Stimulated activated CD8-positive, alpha-beta memory T cell treated with anti-CD3 and anti-CD28 coated beads, Interleukin-4, amount 100 ng/mL, for 48 hours (primary cell): ENCODE results near the gene ANKRD13C.
A peak's percentile ranks its signal among the peaks of the same experiment; 100 is the strongest.
"Not testable (repeated sequence)": the region's sequence is repeated elsewhere in the genome, so short reads cannot be mapped to it uniquely, and the experiment has no call there.

Experiments
- DNase-seq: peaks from one replicate; pipeline ENCODE4 v3.0.0-alpha.2; 2020

ANKRD13C gene, protein sequence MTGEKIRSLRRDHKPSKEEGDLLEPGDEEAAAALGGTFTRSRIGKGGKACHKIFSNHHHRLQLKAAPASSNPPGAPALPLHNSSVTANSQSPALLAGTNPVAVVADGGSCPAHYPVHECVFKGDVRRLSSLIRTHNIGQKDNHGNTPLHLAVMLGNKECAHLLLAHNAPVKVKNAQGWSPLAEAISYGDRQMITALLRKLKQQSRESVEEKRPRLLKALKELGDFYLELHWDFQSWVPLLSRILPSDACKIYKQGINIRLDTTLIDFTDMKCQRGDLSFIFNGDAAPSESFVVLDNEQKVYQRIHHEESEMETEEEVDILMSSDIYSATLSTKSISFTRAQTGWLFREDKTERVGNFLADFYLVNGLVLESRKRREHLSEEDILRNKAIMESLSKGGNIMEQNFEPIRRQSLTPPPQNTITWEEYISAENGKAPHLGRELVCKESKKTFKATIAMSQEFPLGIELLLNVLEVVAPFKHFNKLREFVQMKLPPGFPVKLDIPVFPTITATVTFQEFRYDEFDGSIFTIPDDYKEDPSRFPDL

DNA sequence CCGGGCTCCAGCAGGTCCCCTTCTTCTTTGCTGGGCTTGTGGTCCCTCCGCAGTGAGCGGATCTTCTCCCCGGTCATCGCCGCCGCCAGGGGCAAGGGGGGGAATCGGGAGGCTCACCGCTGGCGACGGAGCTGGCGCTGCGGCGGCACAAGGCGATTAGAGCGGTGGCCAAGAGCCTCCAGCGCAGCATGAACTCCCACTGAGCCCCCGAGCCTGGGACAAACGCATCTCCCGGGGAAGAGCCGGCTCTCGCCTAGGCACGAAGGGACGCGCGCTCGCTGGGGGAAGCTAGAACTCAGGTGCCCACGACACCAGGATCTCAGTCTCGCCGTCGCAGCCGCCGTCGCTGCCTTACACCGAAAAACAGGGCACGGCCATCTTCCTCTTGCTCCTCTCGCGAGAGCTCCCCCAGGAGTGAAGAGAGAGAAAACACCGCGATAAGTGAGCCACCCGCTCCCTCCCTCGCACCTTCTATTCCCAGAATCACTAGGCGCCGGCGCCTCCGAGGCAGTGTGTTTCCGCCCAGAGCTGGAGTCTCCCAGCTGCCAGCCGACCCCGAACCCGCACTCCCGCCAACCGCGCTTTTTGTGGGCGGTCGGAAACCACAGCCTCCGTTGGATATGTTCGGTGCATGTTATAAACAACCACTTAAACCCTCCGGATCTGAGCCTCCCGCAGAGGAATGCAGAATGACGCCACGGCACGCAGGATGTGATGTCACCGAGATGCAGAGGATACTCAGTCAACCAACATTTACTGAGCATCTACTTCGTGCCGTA is at the start of gene ANKRD13C:
TSS of gene ANKRD13C (minus strand) at position 391 of the 779 bp plus-strand sequence. CDS start at position 77, 314 bp downstream.
- DNase-seq, result peak; percentile 89

DNA sequence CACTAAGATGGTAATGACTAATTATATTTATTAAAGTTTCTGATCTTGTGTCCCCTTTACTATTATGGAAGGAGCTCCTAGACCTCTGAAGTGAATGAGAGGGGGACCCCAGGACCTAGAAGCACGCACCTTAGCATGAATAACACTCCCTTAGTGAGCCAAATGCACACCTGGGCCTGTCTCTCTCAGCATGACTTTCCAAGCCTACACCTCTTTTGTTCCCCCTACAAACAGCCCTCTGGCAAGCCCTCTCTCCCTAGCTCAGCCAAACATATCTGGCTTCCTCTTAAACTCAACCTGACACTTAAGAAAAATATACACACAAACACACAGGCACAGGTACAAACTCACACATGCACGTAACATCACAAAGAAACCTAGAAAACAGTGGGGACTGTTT is 49.2 kb upstream of the ANKRD13C start:
- no peak for DNase-seq

DNA sequence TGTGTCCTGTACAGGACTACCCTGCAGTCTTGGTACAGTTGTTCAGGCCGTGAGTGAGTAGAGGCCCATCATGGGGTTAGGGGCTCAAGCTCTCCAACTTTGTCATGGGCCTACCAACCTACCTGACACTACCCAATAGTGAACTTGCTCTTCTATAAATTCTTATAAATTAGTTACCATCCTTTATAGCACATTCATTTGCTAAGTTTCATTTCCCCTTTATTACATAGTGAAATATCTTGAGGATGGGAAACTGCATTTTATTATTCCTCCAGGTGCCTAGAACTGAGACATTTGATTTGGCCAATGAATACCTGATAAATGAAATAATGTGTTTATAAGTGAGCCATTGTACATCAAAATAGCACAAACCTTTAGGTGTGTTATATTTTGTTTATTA is 47.5 kb upstream of the ANKRD13C start:
- no peak for DNase-seq

DNA sequence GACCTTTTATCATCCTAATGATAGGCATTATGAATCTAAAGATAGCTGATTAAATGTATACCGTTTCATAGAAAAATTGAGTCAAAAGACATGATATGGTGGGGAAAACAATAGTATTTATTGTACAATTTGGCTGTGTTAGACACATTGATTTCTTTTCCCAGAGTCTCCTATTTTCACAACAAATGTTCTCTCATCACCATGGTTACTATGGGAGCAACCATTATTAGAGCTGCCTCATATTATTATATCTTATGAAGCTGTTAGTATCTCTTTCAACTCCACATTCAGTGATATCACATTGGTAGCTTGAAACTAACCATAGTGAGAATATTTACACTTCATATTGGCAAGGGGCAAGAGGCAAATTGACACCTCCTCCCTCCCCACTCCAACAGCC is 45.8 kb upstream of the ANKRD13C start:
- DNase-seq, result no peak

DNA sequence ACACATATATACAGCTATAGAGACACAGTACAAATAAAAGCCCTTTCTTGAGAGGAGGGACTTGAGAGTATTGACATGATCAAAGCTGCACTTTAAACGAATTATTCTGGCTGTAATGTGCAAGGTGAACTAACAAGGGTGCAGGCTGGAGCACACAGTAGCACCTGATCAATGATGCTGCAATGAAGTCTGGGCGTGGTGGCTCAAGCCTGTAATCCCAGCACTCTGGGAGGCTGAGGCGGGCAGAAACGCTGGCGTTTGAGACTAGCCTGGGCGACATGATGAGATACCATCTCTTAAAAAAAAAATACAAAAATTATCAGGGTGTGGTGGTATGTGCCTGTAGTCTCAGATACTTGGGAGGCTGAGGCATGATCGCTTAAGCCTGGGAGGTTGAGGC is 42.5 kb upstream of the ANKRD13C start:
- DNase-seq, result no peak

DNA sequence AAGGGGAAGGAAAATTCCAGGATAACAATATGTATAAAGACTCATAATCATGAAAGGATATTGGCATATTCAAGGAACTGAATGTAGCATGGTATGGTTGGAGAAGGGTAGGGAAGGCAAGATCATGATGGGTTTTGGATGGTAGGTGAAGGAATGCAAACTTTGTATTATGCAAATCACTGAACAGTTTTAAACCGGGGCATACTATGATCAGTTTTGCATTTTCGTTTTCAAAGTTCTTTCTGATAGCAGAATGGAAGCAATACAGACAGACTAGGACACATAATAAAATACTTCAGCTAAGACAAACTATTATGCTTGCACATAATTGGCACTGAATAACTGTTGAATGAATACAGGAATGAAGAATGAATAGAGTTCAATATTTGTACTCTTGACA is 42.1 kb upstream of the ANKRD13C start:
- DNase-seq, result no peak

DNA sequence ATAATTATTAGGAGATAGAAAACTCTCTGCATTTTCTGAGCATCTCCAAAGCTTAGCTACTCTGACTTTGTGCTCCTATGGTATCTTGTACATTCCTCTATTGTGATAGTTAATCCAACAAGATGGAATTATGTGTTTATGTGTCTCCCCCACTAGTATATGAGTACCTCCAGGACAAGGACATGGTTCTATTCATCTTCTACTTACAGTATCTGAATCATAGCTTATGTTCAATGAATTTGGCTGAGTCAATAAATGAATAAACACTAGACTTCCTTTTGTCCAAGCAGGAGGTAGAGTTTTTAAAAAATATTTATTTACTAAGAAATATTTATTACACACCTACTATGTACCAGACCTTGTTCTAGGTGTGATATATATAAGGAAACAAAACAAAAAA is 38.1 kb upstream of the ANKRD13C start:
- no peak for DNase-seq

DNA sequence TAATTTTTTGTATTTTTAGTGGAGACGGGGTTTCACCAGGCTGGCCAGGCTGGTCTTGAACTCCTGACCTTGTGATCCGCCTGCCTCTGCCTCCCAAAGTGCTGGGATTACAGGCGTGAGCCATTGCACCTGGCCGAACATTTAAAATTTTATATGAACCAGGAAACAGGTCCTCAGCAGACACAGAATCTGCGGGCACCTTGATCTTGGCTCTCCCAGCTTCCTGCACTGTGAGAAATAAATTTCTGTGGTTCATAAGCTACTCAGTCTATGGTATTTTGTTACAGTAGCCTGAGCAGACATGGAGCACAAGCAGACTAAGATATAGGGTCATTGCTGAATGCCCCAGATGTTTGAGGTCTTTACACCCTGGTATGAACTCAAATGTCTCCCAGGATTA is 33.0 kb upstream of the ANKRD13C start:
- DNase-seq, result no peak

DNA sequence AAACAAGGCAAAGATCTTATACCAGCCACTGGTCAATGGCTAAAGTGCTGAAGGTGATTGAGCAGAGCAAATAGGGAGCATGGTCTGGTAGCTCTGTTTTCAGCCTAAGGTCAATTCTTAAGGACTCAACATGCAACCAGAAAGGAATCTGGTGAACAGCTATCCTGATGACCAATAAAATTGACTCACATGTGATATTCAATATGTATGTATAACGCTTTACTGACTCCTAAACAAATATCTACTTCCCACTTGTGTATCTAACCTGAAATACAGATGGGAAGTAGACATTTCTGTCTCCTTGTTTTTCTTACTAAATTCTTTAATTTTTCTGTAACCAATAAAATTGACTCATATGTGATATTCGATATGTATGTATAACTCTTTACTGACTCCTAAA is 31.6 kb upstream of the ANKRD13C start:
- DNase-seq, result no peak

DNA sequence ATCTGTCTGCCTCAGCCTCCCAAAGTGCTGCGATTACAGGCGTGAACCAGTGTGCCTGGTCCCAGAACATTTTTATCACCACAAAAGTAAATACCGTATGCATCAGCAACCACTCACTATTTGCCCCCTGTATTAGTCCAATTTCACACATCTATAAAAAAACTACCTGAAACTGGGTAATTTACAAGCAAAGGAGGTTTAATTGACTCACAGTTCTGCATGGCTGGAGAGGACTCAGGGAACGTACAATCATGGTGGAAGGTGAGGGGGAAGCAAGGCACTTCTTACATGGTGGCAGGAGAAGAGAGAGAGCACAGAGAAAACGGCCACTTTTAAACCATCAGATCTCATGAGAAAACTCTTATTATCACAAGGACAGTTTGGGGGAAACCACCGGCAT is 31.0 kb upstream of the ANKRD13C start:
- DNase-seq, result no peak

DNA sequence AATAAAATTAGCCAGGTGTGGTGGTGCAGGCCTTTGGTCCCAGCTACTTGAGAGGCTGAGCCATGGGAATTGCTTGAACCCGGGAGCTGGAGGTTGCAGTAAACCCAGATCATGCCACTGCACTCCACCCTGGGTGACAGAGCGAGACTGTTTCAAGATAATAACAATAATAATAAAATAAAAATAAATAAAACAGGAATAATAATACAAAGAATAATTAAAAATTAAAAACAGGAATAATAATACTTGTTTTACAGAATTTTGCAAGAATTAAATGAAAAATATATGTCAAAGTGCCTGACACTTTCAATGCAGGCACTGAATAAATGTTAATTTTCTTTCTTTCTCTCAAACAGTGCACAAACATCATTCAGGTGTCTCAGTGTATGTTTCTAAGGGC is 30.0 kb upstream of the ANKRD13C start:
- no peak for DNase-seq

DNA sequence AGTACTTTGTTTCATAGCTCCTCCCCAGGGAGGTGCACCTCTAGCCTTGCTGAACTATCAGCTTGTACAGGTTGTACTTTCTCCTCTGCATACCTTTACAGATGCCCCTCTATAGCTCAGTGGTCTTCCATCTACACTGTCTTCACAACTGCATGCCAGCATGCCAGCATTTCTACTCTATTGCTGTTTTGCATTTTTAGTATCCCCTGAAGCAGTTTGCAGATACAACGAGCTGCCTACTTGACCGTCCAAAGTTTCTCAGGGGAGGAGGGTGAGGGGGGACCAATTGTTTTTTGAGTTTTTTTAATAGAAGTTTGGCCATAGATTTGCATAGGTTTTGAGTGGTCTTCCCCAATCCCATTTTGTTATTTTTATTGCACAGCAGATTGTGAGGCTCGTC is 29.0 kb upstream of the ANKRD13C start:
- DNase-seq, result no peak

DNA sequence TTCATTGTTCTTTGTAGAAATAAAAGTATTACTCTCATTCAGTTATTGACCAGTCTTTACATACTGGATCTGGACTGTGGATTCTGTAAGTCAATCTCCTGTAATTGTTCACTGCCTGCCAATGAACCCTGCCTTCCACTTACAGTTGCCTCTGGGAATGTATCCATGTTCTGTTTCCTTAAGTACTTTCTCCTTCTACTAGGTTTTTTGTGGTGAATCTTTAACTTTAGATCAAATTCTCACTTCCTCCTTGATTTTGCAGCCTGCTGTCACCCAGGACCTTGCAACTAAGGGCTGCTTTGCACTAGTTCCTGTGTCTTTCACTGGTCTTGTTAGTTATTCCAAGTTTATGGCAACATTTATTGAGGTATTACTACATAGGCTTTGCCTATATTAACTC is 28.2 kb upstream of the ANKRD13C start:
- DNase-seq, result no peak

DNA sequence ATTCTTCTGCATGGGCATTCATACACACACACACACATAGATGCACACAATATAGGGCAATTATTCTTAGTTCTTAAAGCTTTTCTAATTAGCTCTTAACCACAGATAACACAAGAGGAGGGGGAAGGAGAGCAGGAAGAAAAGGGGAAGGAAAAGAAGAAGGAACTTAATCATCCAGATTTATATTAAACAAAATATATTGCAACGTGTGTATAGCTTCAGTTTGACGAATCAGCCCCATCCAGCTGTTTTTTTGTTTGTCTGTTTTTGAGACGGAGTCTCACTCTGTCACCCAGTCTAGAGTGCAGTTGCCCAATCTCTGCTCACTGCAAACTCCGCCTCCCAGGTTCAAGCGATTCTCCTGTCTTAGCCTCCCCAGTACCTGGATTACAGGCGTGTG is 21.7 kb upstream of the ANKRD13C start:
- no peak for DNase-seq

DNA sequence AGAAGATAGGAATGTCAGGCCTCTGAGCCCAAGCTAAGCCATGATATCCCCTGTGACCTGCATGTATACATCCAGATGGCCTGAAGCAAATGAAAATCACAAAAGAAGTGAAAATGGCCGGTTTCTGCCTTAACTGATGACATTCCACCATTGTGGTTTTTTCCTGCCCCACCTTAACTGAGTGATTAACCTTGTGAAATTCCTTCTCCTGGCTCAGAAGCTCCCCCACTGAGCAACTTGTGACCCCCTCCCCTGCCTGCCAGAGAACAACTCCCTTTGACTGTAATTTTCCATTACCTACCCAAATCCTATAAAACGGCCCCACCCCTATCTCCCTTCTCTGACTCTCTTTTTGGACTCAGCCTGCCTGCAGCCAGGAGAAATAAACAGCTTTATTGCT is 19.1 kb upstream of the ANKRD13C start:
- not testable (repeated sequence) for DNase-seq

DNA sequence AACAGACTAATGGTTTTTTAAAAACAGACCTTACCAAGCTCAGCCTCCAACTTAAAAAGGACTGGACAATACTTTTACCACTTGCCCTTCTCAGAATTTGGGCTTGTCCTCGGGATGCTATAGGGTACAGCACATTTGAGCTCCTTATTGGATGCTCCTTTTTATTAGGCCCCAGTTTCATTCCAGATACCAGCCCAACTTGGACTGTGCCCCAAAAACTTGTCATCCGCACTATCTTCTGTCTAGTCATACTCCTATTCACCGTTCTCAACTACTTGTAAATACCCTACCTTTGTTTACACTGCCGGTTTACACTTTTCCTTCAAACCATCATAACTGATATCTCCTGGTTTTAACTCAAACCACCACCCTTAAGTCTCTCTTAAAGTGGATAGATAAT is 17.9 kb upstream of the ANKRD13C start:
- DNase-seq, result no peak

DNA sequence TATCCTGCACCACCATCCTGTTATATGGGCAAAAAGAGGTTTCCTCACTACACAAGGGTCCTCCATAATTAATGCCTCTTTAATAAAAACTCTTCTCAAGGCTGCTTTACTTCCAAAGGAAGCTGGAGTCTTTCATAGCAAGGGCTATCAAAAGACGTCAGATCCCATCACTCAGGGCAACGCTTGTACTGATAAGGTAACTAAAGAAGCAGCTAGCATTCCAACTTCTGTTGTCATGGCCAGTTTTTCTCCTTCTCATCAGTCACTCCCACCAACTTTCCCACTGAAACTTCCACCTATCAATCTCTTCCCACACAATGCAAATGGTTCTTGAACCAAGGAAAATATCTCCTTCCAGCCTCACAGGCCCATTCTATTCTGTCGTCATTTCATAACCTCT is 17.1 kb upstream of the ANKRD13C start:
- DNase-seq, result not testable (repeated sequence)

DNA sequence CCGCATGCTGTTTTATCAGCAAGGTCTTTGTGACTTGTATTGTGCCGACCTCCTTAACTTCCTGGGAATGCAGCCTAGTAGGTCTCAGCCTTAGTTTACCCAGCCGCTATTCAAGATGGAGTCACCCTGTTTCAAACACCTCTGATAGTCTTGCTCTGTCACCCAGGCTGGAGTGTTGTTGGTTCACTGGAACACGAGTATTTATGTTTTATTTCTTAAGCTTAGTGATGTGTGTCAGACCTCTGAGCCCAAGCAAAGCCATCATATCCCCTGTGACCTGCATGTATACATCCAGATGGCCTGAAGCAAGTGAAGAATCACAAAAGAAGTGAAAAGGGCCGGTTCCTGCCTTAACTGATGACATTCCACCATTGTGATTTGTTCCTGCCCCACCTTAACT is 12.9 kb upstream of the ANKRD13C start:
- not testable (repeated sequence) for DNase-seq

DNA sequence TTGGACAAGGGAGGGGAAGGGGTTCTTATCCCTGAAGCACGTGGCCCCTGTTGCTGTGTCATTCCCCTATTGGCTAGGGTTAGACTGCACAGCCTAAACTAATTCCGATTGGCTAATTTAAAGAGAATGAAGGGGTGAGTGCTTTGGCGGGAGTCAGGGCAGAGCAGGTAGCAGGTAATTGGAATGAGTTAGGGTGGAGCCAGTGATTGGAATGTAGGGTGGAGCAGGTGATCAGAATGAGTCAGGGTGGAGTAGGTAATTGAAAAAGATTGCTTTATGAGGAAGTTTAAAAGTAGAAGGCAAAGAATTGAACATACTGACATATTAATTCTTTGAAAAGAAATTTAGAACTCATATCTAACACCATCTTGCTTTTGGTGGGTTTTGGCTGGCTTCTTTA is 12.5 kb upstream of the ANKRD13C start:
- not testable (repeated sequence) for DNase-seq

DNA sequence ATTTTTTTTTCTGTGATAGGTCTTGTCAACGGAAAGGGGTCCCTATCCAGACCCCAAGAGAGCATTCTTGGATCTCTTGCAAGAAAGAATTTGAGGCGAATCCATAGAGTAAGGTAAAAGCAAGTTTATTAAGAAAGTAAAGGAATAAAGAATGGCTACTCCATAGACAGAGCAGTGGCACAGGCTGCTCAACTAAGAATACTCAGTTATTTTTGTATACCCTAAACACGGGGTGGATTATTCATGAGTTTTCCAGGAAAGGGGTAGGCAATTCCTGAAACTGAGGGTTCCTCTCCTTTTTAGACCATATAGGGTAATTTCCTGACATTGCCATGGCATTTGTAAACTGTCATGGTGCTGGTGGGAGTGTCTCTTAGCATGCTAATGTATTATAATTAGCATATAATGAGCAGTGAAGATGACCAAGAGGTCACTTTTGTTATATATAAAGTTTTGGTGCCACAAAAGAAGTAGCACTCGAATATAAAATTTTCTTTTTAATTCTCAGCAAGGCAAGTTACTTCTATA is 12.0 kb upstream of the ANKRD13C start:
- DNase-seq, result not testable (repeated sequence)

DNA sequence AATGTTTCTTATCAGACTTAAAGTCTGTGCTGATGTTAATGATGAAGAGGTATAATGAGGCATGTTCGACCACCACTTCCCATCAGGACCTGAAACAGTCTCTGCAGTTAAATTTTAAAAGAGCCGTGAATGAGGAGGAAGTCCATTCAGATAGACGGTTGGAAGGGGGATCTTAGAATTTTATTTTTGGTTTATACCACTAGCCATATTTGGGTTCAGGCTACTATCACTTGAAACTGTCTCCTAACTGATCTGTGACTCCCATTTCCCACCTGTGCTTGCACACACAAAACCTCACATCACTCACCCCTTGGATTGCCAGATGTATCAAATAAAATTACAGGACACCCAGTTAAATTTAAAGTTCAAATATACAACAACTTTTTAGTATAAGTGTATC is 9.9 kb upstream of the ANKRD13C start:
- no peak for DNase-seq

DNA sequence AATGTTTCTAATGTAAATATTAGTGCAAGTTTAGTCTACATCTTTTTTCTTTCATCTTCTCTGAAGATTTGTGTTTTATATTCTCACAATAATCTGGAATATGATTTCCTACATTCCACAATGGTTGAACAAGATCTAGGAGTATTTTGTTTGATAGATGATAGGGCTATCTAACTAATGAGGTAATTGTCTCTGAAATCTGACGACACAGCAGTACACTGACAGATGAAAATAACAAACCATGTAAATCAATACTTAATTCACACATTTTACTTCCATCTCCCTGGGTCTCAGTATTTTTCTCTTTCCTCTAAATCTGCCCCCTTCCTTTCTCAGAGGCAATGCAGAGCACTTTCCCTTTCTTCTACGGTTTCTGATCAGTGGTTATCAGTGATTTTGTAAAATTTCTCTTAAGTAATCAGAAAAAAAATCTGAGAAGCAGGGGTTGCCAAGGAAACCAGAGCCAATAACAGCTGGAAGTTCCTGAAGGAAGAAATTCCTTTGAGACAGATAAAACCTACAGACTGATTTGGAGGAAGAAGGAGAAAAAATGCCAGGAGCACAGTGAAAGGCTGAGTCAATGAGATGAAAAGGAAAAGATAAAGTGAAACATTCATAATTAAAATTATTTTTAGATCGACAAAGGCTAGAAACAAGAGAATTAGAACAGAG is 7.3 kb upstream of the ANKRD13C start:
- no peak for DNase-seq

DNA sequence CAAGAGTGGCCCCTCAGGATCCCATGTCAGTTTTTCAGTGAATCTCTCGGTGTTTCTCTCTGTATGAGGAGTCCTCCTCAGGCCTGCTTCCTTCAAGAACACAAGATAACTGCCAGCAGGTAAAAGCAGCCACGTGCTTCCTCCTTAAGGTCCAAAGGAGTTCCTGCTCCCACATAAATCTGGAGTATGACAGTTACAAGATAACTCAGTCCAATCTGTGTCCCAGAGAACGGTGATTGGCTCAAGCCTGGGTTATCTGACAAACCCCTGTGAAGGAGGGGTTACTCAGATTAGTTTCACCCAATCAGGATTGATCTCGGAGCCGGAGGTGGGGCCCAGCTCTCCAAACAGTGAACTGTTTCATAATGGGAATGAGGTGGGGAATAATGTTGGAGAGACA is 5.8 kb upstream of the ANKRD13C start:
- no peak for DNase-seq
